Transverse colon (tissue), 4 donors: ENCODE data around the gene SERGEF. TPM values are rescaled to one million over a fixed set of nuclear protein-coding genes. Genes with fewer than 3 reads are reported as not detected.

ENCODE experiments used
- DNase-seq: peaks from one replicate; pipeline ENCODE4 v3.0.0-alpha.2; 2019
- H3K27ac ChIP-seq, 4 donors: fragments of 200-600 bp; sonication (generic); 2 replicates each; pipeline ENCODE4 v1.5.1; 2016 to 2018; ENCODE audit warnings: inconsistent platforms in 4 of 4
- H3K27me3 ChIP-seq: fragments of 200-600 bp; sonication (generic); 2 replicates; pipeline ENCODE4 v1.5.1; 2017; ENCODE audit warnings: inconsistent platforms
- H3K36me3 ChIP-seq, 4 donors: fragments of 200-600 bp; sonication (generic); 2 replicates each; pipeline ENCODE4 v1.5.1; 2017 to 2019; ENCODE audit warnings: inconsistent platforms in 4 of 4
- H3K4me1 ChIP-seq, 4 donors: fragments of 200-600 bp; sonication (generic); 2 replicates each; pipeline ENCODE4 v1.5.1; 2017 to 2020; ENCODE audit warnings: inconsistent platforms in 4 of 4
- H3K4me3 ChIP-seq, 4 donors: fragments of 200-600 bp; sonication (generic); 1 replicate in 1 of 4; 2 replicates in 3 of 4; pipeline versions ENCODE4 v1.5.1 to v1.6.1; 2017 to 2019; ENCODE audit warnings: inconsistent platforms in 4 of 4
- H3K9me3 ChIP-seq, 2 donors: fragments of 200-600 bp; sonication (generic); 2 replicates each; pipeline ENCODE4 v1.5.1; 2017 to 2019; ENCODE audit warnings: inconsistent platforms in 2 of 2
- EP300 ChIP-seq: sonication (generic); formaldehyde crosslinking; IDR thresholded peaks from one replicate; pipeline ENCODE4 v1.6.1; 2017; ENCODE audit warnings: antibody characterized with exemption, low read depth
- POLR2A ChIP-seq: fragments of 450-650 bp; IDR thresholded peaks from one replicate; pipeline ENCODE4 v1.6.1; 2016; ENCODE audit warnings: antibody characterized with exemption, mild to moderate bottlenecking, moderate library complexity
- POLR2AphosphoS5 ChIP-seq, 3 donors: sonication (generic); formaldehyde crosslinking; IDR thresholded peaks; one replicate each; pipeline ENCODE4 v1.6.1; 2016; ENCODE audit warnings: antibody characterized with exemption in 3 of 3
- WGBS, 2 donors: methylation state at CpG; one replicate each; pipeline ENCODE4 v1.1.5; 2018; ENCODE audit warnings: low coverage in 1 of 2; 5-methylcytosine and 5-hydroxymethylcytosine counted together
- in situ Hi-C, 4 donors: fragments of 200-750 bp; cut with MboI; loops; one replicate each; pipeline versions ENCODE4 v1.15.0 to v1.15.1; 2017; ENCODE audit warnings: low sequenced_read_pairs in 3 of 4, low pct_ligation_motif_present in 1 of 4, low pct_unique_long_range_greater_than_20kb in 1 of 4
- intact Hi-C: fragments of 100-400 bp; cut with DNase I; formaldehyde crosslinking; loops from one replicate; pipeline ENCODE4 v1.15.1; 2023; ENCODE audit warnings: low total_unique reads
- total RNA-seq, 4 donors: library from RNA; depleted of rRNA; stranded (reverse); fragments of >200 nt; gene quantifications; one replicate each; pipeline ENCODE4 v1.1.0, GENCODE V29; 2016
- TF ChIP-seq, protein P1 (sequence below), 5 experiments: fragments of 200-600 bp in 3 of 5; fragments of 450-650 bp in 2 of 5; sonication (generic) in 3 of 5; IDR thresholded peaks; 1 replicate in 2 of 5; 2 replicates in 3 of 5; pipeline ENCODE4 v1.5.1; 2016 to 2017; ENCODE audit warnings: antibody characterized with exemption in 5 of 5, inconsistent platforms in 3 of 5, mild to moderate bottlenecking in 2 of 5, moderate library complexity in 1 of 5

Gene SERGEF
- total RNA-seq, 4 donors from 2014 or later: 11.6 to 28.9 (median 19.1) TPM

DNA sequence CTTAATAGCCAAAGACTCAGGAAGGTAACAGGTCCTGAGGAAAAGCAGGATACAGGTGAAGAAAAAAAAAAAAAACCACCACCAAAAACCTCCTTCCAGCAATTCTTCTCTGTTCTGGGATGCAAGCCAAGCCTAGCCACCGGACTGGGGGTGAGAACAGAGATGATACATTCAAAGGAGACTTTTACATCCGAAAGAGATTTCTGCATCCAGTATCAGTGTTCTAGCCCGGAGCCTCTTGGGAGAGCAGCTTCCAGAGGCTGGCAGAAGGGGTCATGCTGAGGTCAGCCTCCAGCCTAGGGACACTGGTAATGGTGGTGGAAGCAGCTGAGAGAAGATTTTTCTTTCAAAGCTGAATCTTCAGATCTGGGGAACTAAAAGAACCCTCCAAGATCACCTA, 202.1 kb downstream of the SERGEF start:
- no peak for DNase-seq
- Histone ChIP-seq H3K27ac (no peak overlapping the region), H3K36me3 (no peaks in the 10 kb centered on the region), H3K4me3 (no peak overlapping the region), H3K27me3 (no peaks in the 10 kb centered on the region), H3K4me1 (peaks cover 6 to 26% (median 24%) of the 10 kb centered on the region in 4 donors), H3K9me3 (no peaks in the 10 kb centered on the region)
- in situ Hi-C loops: no loop called here
- WGBS, 2 donors: 63% methylated on average over 3 of the region's 3 CpGs; no CpG with 5 or more reads in 1 of the 2 donors
- TF ChIP-seq POLR2A (no peak), POLR2AphosphoS5 (IDR thresholded peaks at IDR 0.05) (no peak), EP300 (no peak)
- TF ChIP-seq, protein P1, sequence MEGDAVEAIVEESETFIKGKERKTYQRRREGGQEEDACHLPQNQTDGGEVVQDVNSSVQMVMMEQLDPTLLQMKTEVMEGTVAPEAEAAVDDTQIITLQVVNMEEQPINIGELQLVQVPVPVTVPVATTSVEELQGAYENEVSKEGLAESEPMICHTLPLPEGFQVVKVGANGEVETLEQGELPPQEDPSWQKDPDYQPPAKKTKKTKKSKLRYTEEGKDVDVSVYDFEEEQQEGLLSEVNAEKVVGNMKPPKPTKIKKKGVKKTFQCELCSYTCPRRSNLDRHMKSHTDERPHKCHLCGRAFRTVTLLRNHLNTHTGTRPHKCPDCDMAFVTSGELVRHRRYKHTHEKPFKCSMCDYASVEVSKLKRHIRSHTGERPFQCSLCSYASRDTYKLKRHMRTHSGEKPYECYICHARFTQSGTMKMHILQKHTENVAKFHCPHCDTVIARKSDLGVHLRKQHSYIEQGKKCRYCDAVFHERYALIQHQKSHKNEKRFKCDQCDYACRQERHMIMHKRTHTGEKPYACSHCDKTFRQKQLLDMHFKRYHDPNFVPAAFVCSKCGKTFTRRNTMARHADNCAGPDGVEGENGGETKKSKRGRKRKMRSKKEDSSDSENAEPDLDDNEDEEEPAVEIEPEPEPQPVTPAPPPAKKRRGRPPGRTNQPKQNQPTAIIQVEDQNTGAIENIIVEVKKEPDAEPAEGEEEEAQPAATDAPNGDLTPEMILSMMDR (IDR thresholded peaks at IDR 0.05): no peak
- intact Hi-C loops: no loop called here

DNA sequence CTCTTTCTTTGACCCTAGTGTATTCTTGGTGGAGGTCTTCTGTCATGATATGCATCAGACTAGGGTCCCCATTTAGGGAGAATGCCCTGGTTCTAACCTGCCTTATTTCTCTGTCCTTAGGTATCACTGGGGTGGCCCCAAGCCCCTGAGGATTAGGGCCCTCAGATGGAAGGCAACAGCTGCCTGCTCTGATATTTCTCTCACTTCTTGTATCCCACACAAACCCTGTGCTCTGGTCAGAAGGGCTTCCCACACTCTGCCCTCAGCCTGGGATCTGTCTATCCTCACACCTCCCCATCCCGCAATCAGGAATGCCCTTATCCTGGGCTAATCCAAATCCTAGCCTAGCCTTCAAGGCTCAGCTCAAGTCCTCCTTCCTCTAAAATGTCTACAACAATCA, 202.8 kb downstream of the SERGEF start:
- no peak overlapping the region for H3K27ac ChIP-seq
- intact Hi-C loops: no loop called here
- 86 to 100% methylated on average over 1 of the region's 1 CpG for WGBS, 2 donors

DNA sequence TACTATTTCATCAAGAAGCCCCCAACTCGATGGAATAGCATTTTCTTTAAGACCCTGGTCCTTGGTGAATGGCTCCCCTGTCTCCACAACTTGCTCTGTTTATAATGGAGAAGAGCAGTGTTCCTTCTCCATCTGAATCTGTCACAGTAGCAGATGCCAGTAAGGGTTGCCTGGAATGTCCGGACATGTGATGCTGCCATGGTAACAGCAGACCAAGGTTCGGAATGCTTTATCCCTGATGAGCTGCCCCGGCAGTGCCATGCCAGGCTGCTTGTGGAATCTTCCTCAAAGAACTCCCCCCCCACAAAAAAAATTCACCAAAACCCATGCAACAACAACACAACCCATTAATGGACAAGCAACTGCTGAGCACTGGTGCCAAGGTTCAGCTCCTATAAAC, 205.8 kb downstream of the SERGEF start:
- intact Hi-C loops: no loop called here
- Histone ChIP-seq H3K27me3 (no peaks in the 10 kb centered on the region), H3K4me1 (peaks cover 3 to 10% (median 5%) of the 10 kb centered on the region in 4 donors), H3K36me3 (no peaks in the 10 kb centered on the region), H3K9me3 (no peaks in the 10 kb centered on the region), H3K27ac (no peak overlapping the region), H3K4me3 (no peak overlapping the region)
- in situ Hi-C loops: no loop called here
- 86% methylated on average over 4 of the region's 4 CpGs; no CpG with 5 or more reads in 1 of the 2 donors for WGBS, 2 donors
- DNase-seq: no peak
- TF ChIP-seq, protein P1 (IDR thresholded peaks at IDR 0.05): no peak
- TF ChIP-seq POLR2AphosphoS5 (IDR thresholded peaks at IDR 0.05): no peak
- TF ChIP-seq POLR2A: no peak
- no peak for TF ChIP-seq EP300

More for the DNA sequence above, 202.8 kb downstream of the SERGEF start:
- H3K36me3 ChIP-seq: no peaks in the 10 kb centered on the region
- H3K9me3 ChIP-seq: no peaks in the 10 kb centered on the region
- H3K4me3 ChIP-seq: no peak overlapping the region
- in situ Hi-C loops: no loop called here
- TF ChIP-seq POLR2A (no peak), POLR2AphosphoS5 (IDR thresholded peaks at IDR 0.05) (no peak)
- TF ChIP-seq, protein P1 (IDR thresholded peaks at IDR 0.05): no peak
- no peak for DNase-seq
- no peaks in the 10 kb centered on the region for H3K27me3 ChIP-seq
- peaks cover 6 to 26% (median 24%) of the 10 kb centered on the region in 4 donors for H3K4me1 ChIP-seq

DNA sequence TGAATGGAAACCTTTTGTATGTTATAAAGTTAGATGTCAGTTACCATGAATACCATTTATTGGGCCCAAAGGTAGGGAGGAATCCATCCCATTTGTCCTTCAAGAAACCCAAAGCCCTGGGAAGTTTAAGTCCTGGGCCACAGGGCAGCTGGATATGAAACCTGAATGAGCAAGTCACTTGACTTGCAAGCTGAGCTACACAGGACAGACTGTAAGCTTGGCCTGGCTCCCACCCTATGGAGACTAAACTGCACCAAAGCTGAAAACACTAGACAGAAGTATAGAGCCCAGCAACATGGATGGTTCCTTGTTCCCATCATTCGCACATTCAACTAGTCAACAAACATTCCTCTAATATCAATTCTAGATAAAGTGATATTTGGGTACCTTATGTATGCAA, 207.0 kb downstream of the SERGEF start:
- Histone ChIP-seq H3K9me3 (no peaks in the 10 kb centered on the region), H3K4me1 (peaks cover 0 to 2% (median 0%) of the 10 kb centered on the region in 4 donors), H3K27me3 (no peaks in the 10 kb centered on the region), H3K36me3 (no peaks in the 10 kb centered on the region), H3K27ac (no peak overlapping the region), H3K4me3 (no peak overlapping the region)
- in situ Hi-C loops (no loop called here), intact Hi-C loops (no loop called here)
- no peak for DNase-seq
- 86 to 96% methylated on average over 1 of the region's 1 CpG for WGBS, 2 donors
- no peak for TF ChIP-seq POLR2AphosphoS5 (IDR thresholded peaks at IDR 0.05)
- TF ChIP-seq, protein P1 (IDR thresholded peaks at IDR 0.05): no peak
- no peak for TF ChIP-seq POLR2A
- TF ChIP-seq EP300: no peak
